ENCODE measurements around the gene WBP2NL.
"Not testable (repeated sequence)": the region's sequence is repeated elsewhere in the genome, so short reads cannot be mapped to it uniquely, and the experiment has no call there.

Gene WBP2NL, protein sequence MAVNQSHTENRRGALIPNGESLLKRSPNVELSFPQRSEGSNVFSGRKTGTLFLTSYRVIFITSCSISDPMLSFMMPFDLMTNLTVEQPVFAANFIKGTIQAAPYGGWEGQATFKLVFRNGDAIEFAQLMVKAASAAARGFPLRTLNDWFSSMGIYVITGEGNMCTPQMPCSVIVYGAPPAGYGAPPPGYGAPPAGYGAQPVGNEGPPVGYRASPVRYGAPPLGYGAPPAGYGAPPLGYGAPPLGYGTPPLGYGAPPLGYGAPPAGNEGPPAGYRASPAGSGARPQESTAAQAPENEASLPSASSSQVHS

DNA sequence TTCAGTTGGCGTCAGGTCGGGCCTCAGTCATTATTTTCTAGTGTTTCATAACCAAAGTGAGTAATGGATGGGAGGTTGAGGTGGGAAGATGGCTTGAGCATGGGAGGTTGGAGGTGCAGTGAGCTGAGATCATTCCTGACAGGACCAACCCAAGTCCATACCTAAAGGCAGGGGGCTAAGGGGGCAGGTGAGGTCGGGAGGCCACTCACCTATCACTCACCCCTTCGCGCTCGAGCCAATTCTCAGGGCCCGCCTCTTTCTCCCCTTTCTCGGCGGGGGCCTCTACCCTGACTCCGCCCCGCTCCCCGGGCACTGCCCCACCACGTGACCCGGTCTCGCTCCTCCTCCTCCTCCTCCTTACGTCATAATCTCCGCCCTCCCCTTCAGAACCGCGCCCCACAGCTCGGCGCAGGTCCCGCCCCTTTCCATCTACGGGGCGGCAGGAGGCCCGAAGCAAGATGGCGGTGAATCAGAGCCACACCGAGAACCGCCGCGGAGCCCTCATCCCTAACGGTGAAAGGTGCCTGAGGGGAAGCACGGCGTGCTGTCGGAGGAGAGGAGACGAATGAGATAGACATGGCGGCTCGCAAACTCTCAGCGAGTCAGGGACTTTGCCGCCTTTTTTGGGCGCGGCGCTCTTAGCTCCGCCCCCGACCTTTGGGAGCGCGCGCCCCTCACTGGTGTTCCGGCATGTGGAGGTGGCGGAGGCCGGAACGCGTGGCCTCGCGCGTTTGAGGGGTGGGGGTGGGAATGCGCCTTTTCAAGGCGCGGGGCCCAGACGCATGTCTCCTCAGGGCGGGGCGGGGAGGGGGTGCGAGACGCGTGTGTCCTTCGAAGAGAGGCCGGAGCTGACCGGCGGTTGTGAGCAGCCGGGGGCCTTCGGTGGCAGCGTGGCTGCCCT, at the start of gene WBP2NL:
WBP2NL (plus strand) TSS at position 428 of the 901 bp plus-strand sequence; CDS start at position 459, 31 bp downstream.
- peak; percentile 29 for DNase-seq (ENCODE audit: low read depth)

DNA sequence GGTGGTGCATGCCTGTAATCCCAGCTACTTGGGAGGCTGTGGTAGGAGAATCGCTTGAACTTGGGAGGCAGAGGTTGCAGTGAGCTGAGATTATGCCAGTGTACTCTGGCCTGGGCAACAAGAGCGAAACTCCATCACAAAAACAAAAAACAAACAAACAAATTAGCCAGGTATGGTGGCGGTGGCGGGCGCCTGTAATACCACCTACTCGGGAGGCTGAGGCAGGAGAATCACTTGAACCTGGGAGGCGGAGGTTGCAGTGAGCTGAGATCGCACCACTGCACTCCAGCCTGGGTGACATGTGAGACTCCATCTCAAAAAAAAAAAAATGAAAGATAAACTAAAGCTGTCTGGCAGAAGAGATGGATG, 49.7 kb upstream of the WBP2NL start:
- DNase-seq (ENCODE audit: low read depth): not testable (repeated sequence)

DNA sequence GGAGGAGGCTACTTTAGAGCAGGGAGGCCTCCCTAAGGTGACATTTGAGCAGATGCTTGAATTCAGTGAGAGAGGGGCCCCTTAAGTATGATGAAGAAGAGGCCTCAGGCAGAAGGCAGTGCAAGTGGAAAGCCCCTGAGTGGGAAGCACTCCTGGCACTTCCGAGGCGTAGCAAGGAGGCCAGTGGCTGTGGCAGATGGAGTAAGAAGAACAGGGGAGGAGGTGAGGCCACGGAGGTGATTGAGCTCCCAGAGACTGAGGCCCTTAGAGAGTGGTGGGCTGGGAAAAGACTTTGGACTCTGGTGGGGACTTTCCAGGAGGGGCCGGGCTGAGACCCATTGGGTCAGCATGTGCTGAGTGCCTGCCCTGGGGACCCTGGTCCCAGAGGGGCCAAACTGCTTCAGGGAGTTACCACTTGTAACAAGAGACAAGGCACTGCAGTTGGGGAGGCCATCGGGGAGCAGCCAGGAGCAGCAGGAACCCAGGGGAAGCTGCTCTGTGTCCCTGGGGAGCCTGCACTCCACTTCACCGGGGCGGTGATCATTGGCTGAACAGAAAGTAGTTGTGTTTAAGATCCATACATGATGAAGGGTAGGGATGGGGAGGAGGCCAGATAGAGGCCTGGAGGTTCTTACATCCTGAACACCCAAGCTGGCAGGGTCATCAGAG, 49.2 kb upstream of the WBP2NL start:
- DNase-seq (ENCODE audit: low read depth): no peak

DNA sequence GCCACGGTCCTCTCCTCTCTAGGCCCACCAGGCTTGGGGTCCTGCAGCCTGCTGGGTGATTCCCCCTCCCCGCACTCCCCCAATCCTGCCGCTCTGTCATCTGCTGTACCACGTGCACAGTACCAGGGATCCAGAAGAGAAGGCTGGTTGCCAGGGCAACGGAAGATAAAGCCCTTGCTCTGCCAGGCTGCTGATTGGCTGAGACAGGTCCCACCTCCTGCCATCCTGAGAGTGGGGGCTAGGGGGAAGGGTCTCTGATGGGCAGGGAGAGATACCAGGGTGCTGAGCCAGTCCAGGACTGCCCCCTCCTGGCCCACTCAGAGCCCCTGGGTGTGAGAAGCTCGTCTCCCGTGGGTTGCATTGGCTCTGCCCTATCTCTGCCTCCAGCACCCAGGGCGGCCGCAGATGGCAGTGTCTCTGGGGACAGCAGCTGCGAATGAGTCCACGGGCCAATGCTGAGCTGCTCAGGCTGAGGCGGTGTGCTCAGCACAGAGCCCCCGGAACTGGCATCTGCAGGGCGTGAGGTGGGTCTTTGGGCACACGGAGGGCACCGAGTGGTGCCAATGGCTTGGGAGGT, 46.6 kb upstream of the WBP2NL start, which contains the start of gene SMIM45:
SMIM45 (plus strand) TSS at position 253 of the 577 bp plus-strand sequence.
- no peak for DNase-seq (ENCODE audit: low read depth)

DNA sequence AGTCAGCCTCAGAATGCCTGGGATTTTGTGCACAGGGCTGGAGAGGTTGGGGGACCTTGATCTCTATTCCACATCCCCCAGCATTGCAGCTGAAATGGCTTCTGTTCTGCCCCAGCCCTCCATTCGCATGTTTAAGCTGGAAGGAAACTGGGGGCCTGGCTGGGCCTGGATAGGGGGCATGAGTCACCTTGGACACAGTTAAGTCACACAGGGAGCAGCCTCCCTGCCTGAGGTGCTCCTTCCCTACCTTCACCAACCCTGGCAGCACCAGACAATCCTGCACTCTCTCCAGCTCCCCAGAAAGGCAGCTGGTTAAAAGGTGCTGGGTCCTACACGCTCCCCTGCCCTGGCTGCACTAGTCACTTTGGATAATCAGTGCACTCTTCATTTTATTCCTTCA, 45.9 kb upstream of the WBP2NL start:
- DNase-seq (ENCODE audit: low read depth): no peak

DNA sequence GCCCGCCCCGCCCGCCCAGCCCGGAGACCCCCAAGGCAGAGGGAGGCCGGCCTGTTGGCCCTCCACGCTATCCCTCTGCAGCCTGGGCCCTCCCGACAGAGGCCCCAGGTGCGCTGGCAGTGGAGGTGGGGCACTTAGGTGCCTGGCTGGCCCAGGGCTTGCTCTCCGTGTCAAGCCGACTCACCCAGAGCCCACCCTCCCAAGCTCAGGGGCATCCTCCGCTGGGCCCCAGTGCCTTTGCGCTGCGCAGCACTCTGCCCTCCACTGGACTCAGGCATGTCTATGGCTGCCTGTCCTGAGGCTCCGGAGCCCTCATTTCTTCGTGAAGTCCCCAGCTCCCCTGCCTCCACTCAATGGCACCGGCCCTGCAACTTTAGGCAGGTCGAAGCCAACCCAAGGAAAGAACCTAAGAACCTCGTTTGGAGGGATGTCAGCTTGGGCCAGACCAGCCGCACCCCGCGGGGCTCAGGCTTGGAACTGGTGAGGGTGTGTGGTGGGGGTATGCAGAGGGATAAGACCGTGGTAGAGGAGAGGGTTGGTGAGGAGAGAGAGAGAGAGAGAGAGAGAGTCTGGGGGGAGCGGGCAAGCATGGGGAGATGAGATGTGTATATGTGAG, 40.5 kb upstream of the WBP2NL start:
- DNase-seq (ENCODE audit: low read depth): no peak

DNA sequence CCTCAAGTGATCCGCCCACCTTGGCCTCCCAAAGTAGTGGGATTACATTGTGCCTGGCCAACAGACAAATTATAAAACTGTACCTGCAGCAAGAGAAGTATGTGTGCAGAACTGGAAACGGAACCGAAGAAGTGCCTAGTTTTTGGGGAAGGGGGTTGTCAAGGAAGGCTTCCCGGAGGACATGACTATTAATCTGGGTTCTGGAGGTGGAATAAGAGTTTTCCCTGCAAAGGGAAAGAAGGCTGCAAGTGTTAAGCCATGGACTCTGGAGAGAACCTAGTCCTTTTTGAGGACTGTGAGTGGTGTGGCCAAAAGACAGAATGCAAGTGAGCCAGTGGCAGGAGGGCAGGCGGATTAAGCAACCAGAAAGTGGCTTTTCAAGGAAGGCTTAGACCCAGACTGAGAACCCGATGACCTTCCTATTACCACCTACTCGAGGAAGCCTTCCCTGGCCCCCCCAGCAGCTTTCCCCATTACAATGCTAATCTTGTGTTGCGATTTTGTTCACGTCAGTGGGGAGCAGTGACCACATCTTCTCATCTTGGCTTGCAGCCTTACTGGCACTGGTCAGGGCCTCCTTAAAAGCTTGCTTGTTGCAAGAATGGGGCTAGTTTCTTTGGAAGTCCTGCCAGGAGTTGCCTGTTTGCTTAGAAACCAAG, 35.0 kb upstream of the WBP2NL start:
- DNase-seq (ENCODE audit: low read depth): no peak

DNA sequence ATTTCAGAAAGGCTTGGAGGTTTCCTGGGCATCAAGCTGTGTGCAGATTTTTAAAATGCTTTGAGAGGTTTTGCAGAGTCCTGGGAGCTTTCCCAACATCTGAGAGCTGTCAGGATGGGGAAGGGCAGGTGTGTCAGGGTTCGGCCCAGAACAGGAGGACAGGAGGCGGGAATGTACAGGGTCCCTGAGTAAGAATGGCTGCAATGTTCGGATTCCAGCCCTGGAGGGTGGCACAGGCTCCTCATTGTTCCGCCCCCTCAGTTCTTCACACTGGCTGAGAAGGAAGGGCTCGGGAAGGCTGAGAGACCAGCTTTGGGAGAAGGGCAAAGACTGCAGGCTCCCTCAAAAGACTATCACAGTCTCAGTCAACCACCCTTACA, 34.5 kb upstream of the WBP2NL start:
- no peak for DNase-seq (ENCODE audit: low read depth)

DNA sequence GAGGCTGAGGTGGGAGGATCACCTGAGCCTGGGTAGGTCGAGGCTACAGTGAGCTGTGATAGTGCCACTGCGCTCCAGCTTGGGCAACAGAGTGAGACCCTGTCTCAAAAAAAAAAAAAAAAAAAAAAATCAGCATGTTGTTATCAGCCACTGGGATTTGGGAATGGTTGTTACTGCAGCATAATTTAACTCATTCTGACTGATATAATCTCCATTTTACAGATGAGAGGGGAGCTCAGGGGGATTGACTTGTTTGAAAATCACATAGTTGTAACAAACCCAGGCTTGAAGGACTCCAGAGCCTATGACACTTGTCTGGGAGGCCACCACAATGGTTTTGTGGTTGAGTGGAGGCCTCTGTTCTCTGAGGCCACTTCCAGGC, 32.4 kb upstream of the WBP2NL start:
- no peak for DNase-seq (ENCODE audit: low read depth)

DNA sequence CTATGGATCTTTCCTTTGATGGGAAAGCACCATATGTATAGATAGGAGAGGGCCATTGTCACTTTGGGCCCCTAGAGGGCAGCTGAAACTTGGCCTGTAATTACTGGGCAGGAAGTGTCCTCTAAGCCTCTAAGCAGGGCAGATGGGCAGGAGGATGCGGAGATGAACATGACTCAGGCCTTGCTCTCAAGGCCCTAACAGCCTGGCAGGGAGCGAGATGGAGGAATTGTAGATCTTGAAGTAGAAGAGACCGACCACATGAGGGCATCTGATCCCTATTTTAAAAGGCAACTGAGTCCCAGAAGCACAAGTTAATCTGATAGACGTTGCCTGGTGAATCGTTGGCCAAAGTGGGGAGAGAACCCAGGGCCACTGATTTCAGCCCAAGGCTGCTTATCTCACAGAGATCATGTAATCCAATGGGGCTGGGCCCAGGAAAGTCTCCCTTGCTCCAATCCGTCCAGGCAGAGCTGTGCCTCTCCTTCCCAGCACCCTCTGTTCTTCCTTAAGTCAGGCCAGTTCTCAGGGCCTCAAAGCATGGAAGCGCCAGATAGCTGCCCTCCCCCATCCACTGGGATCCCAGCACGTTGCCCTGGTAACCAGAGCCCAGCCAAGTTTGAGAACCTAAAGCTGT, 31.9 kb upstream of the WBP2NL start:
- peak; percentile 82 for DNase-seq (ENCODE audit: low read depth)

DNA sequence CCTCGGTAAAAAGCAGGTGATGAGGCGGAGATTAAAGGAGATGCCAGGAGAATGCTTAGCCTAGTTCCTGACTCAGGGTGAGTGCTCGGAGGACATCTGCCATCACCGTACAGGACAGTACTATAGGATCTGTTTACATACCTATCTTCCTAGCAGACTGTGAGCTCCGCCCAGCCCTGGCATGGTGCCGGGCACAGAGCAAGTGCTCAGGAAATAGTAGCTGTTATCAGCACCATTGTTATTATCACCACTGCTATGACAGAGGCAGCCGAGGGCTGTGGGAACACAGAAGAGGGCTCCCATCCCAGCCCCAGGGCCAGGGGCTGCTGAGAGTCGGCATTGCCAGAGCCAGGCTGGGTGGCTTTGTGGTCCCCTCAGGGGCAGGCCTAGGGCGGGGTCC, 30.0 kb upstream of the WBP2NL start:
- no peak for DNase-seq (ENCODE audit: low read depth)

DNA sequence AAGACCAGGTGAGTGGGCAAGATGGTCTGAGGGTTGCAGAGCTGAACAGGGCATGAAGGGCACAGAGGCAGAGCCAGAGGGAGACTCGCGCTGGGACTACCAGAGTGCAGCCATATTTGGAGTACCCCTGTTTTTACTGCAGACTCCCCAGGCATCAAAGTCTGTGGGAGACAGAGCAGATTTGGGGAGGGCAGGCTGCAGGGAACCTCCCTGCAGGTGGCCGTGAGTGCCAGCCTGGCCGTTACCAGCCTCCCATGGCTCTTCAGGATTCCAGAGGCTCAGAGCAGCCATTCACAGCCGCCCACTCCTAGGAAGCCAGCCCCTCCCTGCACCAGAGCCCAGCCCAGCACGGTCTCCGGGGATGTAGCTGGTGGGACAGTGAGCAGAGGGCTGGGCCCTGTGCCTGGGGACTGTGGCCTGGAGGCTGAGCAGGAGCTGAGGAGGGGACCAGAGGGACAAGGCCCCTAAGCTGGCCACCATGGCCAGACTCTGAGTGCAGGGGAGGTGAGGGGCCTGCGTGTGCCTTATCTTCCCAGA, 29.4 kb upstream of the WBP2NL start, which contains the start of gene SEPTIN3:
SEPTIN3 (plus strand) TSS at position 334 of the 537 bp plus-strand sequence. CDS start 2,050 bp downstream, outside the sequence.
- DNase-seq (ENCODE audit: low read depth): no peak

DNA sequence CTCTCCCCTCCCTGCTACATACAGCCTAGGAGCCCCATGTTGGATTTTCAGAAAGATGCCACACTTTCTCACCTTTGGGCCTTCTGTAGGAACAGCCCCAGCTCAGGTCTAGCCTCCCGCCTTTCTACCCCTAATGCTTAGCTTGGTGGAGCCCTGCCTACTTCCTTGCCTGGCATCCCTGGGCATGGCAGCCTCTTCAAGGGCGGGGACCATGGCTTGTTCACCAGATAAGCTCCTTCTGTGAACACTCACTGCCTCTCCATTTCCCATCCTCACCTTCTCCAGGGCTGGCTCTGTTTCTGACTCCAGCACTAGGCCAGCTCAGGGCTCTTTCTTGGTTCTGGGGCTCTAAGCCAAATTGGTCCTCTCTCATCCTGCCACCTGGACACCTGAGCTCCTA, 28.0 kb upstream of the WBP2NL start:
- DNase-seq (ENCODE audit: low read depth): no peak

DNA sequence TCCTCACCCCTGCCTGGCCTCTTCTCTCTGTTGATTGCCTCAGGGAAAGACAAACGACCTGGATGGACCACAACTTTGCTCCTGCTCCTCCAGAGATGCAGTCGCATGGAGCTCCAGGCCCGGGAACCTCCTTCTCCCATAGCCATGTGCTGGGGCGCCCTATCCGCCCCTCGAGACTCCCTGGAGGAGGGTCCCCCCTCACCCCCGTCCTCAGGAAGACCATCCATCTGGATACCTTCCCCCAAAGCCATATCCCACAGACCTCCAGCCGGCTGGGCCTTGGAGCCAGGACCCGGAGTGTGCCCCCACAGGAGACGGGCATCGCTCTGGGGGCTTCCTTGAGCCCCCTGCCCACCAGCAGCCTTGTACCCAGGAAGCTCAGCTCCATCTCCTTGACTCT, 27.2 kb upstream of the WBP2NL start:
- no peak for DNase-seq (ENCODE audit: low read depth)

DNA sequence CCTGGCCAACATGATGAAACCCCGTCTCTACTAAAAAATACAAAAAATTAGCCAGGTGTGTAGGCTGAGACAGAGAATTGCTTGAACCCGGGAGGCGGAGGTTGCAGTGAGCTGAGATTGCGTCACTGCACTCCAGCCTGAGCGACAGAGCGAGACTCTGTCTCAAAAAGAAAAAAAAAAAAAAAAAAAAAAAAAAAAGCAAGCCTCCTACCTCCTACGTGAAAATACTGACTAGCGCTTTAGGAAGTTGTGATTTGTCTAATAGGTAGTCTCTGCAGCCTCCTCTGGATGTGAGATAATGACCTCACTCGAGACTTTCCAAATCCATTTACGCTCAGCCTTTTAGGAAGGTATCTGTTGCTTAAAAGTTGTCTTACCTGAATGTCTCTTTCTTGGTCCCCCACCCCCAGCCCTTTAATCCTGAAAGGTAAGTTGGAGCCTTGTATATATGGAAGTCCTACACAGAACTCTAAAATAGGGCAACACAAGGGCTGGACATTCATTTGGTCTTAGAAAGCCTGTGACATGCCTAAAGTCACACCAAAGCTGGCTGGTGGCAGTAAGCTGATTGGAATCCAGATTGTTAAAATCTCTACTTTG, 23.8 kb upstream of the WBP2NL start:
- DNase-seq (ENCODE audit: low read depth): no peak

DNA sequence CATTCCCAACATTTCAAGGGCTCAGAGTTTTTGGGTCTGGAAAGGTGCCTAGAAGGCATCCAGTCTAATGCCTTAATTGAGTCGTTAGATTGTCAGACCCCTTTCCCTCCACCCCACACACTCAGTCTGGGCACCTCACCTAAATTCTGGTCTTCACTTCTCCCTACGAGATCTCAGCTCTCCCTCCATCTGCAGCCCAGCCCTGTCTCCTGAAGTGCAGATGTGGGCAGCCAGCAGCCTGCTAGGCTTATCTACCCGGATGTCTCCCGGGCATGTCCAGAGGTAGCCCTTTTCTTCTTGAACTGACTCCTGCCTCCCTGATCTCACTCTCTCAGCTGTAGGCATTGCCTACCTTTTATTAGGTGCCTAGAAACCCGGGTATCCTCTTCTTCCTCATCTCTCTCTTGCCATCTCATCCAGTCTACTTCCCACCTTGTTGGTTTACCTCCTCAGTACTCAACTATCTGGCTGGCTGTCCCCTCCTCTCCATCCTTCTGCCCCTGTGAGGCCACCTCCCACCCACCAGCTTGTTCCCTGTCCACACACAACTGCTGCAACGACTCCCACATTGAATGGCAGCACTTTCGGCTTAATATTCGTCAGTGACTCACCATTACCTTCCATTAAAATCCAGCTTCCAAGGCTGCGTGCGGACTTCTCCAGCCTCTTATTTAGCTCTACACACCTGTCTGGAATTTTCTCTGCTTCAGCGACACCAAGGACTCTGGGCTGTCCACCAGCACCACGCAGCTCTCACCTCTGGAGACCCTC, 23.1 kb upstream of the WBP2NL start:
- DNase-seq (ENCODE audit: low read depth): no peak

DNA sequence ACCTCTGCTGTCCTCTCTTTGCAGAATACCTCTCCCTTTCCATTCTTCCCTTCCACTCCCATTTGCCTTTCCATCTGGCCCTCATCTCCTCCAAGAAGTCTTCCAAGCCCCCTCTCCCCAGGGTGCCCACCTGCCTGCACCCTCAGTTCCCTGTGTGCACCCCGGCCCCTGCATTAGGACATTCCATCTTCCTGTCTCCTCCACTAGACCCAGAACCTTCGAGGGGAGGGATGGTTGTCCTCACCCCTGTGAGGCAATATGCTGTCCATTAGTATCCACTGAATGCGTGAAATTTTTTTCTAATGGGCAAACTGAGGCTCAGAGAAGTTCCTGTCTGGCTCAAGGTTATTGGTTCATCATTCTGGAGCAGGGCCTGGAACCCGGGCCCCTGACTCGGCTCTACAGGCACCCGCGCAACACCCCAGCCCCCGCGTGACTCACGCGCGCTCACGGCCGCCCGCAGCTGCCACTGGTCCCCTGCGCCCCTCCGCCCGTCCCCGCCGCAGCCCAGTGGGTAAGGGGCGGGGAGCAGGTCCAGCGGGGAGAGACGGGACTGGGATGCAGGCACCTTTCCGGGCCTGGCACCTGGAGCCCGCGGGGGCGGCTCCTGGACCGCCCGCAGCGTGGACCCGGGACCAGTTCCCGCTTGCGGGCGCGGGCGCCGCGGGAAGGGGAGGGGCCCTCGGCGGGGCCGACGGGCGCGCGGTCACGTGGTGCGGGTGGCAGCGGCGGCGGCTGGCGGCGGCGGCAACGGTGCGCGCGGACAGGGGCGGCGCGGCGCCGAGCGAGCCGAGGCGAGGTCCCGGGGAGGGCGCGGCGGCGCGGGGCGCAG, 22.3 kb upstream of the WBP2NL start:
- DNase-seq (ENCODE audit: low read depth): no peak

DNA sequence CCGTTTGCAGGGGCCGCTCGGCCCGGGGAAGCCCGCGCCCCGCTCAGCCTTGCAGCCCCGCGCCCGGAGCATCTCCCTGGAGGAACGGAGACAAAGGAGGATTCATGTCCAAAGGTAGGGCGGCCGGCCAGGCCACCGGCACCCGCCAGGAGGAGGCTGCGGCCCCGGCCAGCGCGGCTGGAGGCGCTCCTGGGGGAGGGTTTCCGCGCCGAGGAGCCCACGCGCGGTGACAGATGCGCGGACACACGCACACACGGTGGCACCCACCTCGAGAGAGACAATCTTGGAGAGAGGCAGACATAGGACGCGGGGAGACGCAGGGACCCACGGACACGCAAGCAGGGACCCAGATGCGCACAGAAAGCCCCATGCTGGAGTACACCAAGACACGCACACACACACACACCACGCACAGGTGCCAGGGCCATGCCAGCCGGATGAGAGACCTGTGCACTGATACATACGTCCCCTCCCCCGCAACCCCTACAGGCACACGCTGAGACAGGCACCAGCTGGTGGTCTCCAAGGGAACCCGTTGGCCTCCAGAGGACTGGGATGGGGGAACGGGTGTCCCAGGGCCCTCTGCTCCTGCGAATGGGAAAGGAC, 21.5 kb upstream of the WBP2NL start:
- DNase-seq (ENCODE audit: low read depth): no peak

Data from GM04503 (cell line).